Neural cell (in vitro differentiated cells): ENCODE results near the gene LGALS12. TPM values are rescaled to one million over a fixed set of nuclear protein-coding genes. Genes with fewer than 3 reads are reported as not detected.

Experiments used
- H2AFZ ChIP-seq: fragments of 200-600, 300-800 bp; sonication (generic), shearing (Covaris generic); 2 replicates; pipeline ENCODE4 v1.6.0; 2014; ENCODE audit warnings: low read depth, mild to moderate bottlenecking, antibody characterized with exemption, low read length, moderate library complexity
- H3F3A ChIP-seq: fragments of 200-600 bp; shearing (Covaris generic); 2 replicates; pipeline ENCODE4 v1.6.1; 2016; ENCODE audit warnings: mild to moderate bottlenecking, moderate library complexity, mixed read lengths, antibody characterized with exemption, low read length; ENCODE audit not compliant: insufficient read depth, poor library complexity, severe bottlenecking
- H3K27ac ChIP-seq: fragments of 200-600, 300-800 bp; sonication (generic), shearing (Covaris generic); 2 replicates; pipeline ENCODE4 v1.5.1; 2014; ENCODE audit warnings: mild to moderate bottlenecking, low read length, moderate library complexity
- H3K27me3 ChIP-seq: fragments of 300-800, 200-600 bp; sonication (generic), shearing (Covaris generic); 2 replicates; pipeline ENCODE4 v1.6.0; 2014; ENCODE audit warnings: mild to moderate bottlenecking, low read depth, low read length, moderate library complexity; ENCODE audit not compliant: insufficient read depth
- H3K36me3 ChIP-seq: fragments of 300-800, 200-600 bp; sonication (generic), shearing (Covaris generic); 2 replicates; pipeline ENCODE4 v1.5.1; 2014; ENCODE audit warnings: mild to moderate bottlenecking, antibody characterized with exemption, low read length, moderate library complexity; ENCODE audit not compliant: insufficient read depth
- H3K4me2 ChIP-seq: fragments of 300-800, 200-600 bp; sonication (generic), shearing (Covaris generic); 2 replicates; pipeline ENCODE4 v1.6.0; 2014; ENCODE audit warnings: mild to moderate bottlenecking, low read length
- H3K4me3 ChIP-seq: fragments of 300-800, 200-600 bp; sonication (generic), shearing (Covaris generic); 2 replicates; pipeline ENCODE4 v1.5.1; 2014; ENCODE audit warnings: mild to moderate bottlenecking, low read length, moderate library complexity
- H3K79me2 ChIP-seq: fragments of 200-600 bp; shearing (Covaris generic); replicated peaks from 2 replicates; pipeline ENCODE4 v1.6.0; 2014; ENCODE audit warnings: mild to moderate bottlenecking, low read length, moderate library complexity; ENCODE audit not compliant: insufficient read depth
- H3K9ac ChIP-seq: fragments of 300-800, 200-600 bp; sonication (generic), shearing (Covaris generic); 2 replicates; pipeline ENCODE4 v1.6.1; 2016; ENCODE audit warnings: mild to moderate bottlenecking, low read length, mixed read lengths
- H3K9me2 ChIP-seq: fragments of 200-600 bp; shearing (Covaris generic); 2 replicates; pipeline ENCODE4 v1.6.1; 2016; ENCODE audit warnings: mild to moderate bottlenecking, low read length, mixed read lengths; ENCODE audit not compliant: insufficient read depth
- H3K9me3 ChIP-seq: fragments of 200-600, 300-800 bp; sonication (generic), shearing (Covaris generic); 2 replicates; pipeline ENCODE4 v1.6.1; 2016; ENCODE audit warnings: mild to moderate bottlenecking, mixed run types, low read length, moderate library complexity, mixed read lengths
- H4K20me1 ChIP-seq: fragments of 200-600 bp; shearing (Covaris generic); 2 replicates; pipeline ENCODE4 v1.6.1; 2016; ENCODE audit warnings: mild to moderate bottlenecking, mixed run types; ENCODE audit not compliant: insufficient read depth
- CTCF ChIP-seq: fragments of 450-650 bp; IDR thresholded peaks from 2 replicates; pipeline ENCODE4 v1.5.1; 2014; ENCODE audit warnings: antibody characterized with exemption, mild to moderate bottlenecking, moderate library complexity; ENCODE audit not compliant: poor library complexity, severe bottlenecking
- EP300 ChIP-seq: fragments of 450-650 bp; conservative IDR thresholded peaks from 2 replicates; pipeline ENCODE4 v1.6.1; 2014; ENCODE audit warnings: antibody characterized with exemption, mild to moderate bottlenecking, moderate library complexity; ENCODE audit not compliant: poor library complexity, severe bottlenecking
- EZH2 ChIP-seq: fragments of 200-600, 300-800 bp; shearing (Covaris generic), sonication (generic); IDR thresholded peaks from 2 replicates; pipeline ENCODE4 v1.6.1; 2014; ENCODE audit warnings: antibody characterized with exemption, low read length, borderline replicate concordance, mild to moderate bottlenecking; ENCODE audit not compliant: insufficient read depth, poor library complexity, severe bottlenecking
- MXI1 ChIP-seq: fragments of 450-650 bp; conservative IDR thresholded peaks from 2 replicates; pipeline ENCODE4 v1.6.1; 2014; ENCODE audit warnings: antibody characterized with exemption, mild to moderate bottlenecking; ENCODE audit not compliant: poor library complexity, severe bottlenecking
- POLR2AphosphoS5 ChIP-seq: IDR thresholded peaks from 2 replicates; pipeline ENCODE4 v1.6.1; 2012
- RAD21 ChIP-seq: fragments of 450-650 bp; conservative IDR thresholded peaks from 2 replicates; pipeline ENCODE4 v1.6.1; 2014; ENCODE audit warnings: antibody characterized with exemption, mild to moderate bottlenecking, moderate library complexity
- SMC3 ChIP-seq: fragments of 450-650 bp; conservative IDR thresholded peaks from 2 replicates; pipeline ENCODE4 v1.6.1; 2014; ENCODE audit warnings: antibody characterized with exemption, mild to moderate bottlenecking, moderate library complexity; ENCODE audit not compliant: poor library complexity
- TAF1 ChIP-seq: IDR thresholded peaks from 2 replicates; pipeline ENCODE4 v1.6.1; 2012; ENCODE audit warnings: low read depth
- polyA plus RNA-seq: library from polyadenylated mRNA; depleted of rRNA; stranded (reverse); fragments of >200 nt; gene quantifications from 2 replicates; pipeline ENCODE4 v1.2.3, GENCODE V29; 2014
- TF ChIP-seq, protein P1 (sequence below): IDR thresholded peaks from 2 replicates; pipeline ENCODE4 v1.6.1; 2012; ENCODE audit warnings: borderline replicate concordance

The LGALS12 gene
- polyA plus RNA-seq, 1 donor from 2014 or later, result not detected

DNA sequence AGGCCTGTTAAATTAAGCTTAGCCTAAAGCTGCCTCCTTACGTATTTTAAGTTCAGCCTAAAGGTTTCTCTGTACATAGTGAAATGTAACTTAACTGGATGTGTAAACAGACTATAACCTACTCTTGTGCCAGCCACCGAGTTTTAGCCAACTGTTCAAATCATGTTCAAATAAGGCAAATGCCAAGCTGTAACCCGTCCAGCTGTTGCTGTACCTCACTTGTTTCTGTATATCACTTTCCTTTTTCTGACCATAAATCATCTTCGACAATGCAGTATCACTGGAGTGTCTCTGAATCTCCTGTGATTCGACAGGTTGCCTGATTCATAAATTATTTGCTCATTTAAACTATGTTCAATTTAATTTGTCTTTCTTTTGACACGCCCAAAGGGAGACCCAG, 10.9 kb upstream of the LGALS12 start:
- Histone ChIP-seq H3K36me3 (no peaks in the 10 kb centered on the region), H3K27me3 (peaks cover 19% of the 10 kb centered on the region), H3K27ac (no peak overlapping the region), H3K9ac (no peak overlapping the region), H3K9me2 (no peaks in the 10 kb centered on the region), H3K79me2 (no peaks in the 10 kb centered on the region), H4K20me1 (no peaks in the 10 kb centered on the region), H3K9me3 (no peaks in the 10 kb centered on the region), H3F3A (no peaks in the 10 kb centered on the region), H2AFZ (no peak overlapping the region), H3K4me3 (no peak overlapping the region), H3K4me2 (no peak overlapping the region)
- TF ChIP-seq TAF1, result no peak
- TF ChIP-seq, protein P1, sequence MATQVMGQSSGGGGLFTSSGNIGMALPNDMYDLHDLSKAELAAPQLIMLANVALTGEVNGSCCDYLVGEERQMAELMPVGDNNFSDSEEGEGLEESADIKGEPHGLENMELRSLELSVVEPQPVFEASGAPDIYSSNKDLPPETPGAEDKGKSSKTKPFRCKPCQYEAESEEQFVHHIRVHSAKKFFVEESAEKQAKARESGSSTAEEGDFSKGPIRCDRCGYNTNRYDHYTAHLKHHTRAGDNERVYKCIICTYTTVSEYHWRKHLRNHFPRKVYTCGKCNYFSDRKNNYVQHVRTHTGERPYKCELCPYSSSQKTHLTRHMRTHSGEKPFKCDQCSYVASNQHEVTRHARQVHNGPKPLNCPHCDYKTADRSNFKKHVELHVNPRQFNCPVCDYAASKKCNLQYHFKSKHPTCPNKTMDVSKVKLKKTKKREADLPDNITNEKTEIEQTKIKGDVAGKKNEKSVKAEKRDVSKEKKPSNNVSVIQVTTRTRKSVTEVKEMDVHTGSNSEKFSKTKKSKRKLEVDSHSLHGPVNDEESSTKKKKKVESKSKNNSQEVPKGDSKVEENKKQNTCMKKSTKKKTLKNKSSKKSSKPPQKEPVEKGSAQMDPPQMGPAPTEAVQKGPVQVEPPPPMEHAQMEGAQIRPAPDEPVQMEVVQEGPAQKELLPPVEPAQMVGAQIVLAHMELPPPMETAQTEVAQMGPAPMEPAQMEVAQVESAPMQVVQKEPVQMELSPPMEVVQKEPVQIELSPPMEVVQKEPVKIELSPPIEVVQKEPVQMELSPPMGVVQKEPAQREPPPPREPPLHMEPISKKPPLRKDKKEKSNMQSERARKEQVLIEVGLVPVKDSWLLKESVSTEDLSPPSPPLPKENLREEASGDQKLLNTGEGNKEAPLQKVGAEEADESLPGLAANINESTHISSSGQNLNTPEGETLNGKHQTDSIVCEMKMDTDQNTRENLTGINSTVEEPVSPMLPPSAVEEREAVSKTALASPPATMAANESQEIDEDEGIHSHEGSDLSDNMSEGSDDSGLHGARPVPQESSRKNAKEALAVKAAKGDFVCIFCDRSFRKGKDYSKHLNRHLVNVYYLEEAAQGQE, result no peak
- TF ChIP-seq RAD21, result no peak
- no peak for TF ChIP-seq POLR2AphosphoS5
- no peak for TF ChIP-seq EZH2
- TF ChIP-seq EP300, result no peak
- TF ChIP-seq MXI1, result no peak
- no peak for TF ChIP-seq SMC3

DNA sequence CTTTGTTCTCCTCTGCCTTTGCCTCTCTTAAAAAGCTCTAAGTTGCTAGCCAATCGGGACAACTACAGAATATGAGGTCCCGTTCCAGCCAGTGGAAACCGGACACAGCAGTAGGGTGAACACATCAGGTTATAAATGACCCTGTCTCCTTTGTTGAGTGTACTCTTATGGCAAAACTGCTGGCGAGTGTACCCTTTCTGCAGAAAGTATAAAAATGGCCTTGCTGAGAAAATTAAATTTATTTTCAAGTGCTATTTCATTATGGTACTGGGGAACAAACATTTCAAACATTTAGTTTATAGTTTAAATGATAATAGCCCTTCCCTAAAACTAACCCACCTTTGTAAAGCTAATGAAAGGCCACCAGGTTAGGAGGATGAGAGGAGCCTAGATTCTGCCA, 6.0 kb upstream of the LGALS12 start:
- Histone ChIP-seq H3K9me2 (no peaks in the 10 kb centered on the region), H3K27ac (no peak overlapping the region), H3K4me2 (no peak overlapping the region), H3K9ac (no peak overlapping the region), H3K36me3 (no peaks in the 10 kb centered on the region), H3K27me3 (no peaks in the 10 kb centered on the region), H2AFZ (no peak overlapping the region), H3K4me3 (no peak overlapping the region), H3F3A (no peaks in the 10 kb centered on the region), H3K79me2 (no peaks in the 10 kb centered on the region), H3K9me3 (no peaks in the 10 kb centered on the region), H4K20me1 (no peaks in the 10 kb centered on the region)
- TF ChIP-seq CTCF (no peak), EZH2 (no peak), SMC3 (no peak), RAD21 (no peak), POLR2AphosphoS5 (no peak), EP300 (no peak), MXI1 (no peak), TAF1 (no peak)
- TF ChIP-seq, protein P1, result no peak
